Muscle layer of duodenum (tissue), 2 donors: Measurements from ENCODE around the gene SEPTIN6.
"Not testable (repeated sequence)": the region's sequence is repeated elsewhere in the genome, so short reads cannot be mapped to it uniquely, and the experiment has no call there.

Source experiments
- H3K27ac ChIP-seq: one replicate; pipeline ENCODE4 v1.7.0; 2013; ENCODE audit warnings: mild to moderate bottlenecking, low read length
- H3K27me3 ChIP-seq: one replicate; pipeline ENCODE4 v1.7.0; 2013; ENCODE audit warnings: low read depth, mild to moderate bottlenecking, control low read depth, low read length
- H3K36me3 ChIP-seq, 2 donors: one replicate each; pipeline ENCODE4 v1.7.0; 2013; ENCODE audit warnings: low read length in 2 of 2, control low read depth in 1 of 2, mild to moderate bottlenecking in 1 of 2; ENCODE audit not compliant: insufficient read depth in 2 of 2, control insufficient read depth in 1 of 2
- H3K4me1 ChIP-seq, 2 donors: one replicate each; pipeline ENCODE4 v1.7.0; 2013; ENCODE audit warnings: low read length in 2 of 2, mild to moderate bottlenecking in 2 of 2, control low read depth in 1 of 2, moderate library complexity in 1 of 2; ENCODE audit not compliant: insufficient read depth in 2 of 2, control insufficient read depth in 1 of 2
- H3K4me3 ChIP-seq, 2 donors: one replicate each; pipeline ENCODE4 v1.7.0; 2013; ENCODE audit warnings: low read length in 2 of 2, low read depth in 1 of 2, mild to moderate bottlenecking in 1 of 2
- H3K9me3 ChIP-seq, 2 donors: one replicate each; pipeline ENCODE4 v1.7.0; 2013; ENCODE audit warnings: low read length in 2 of 2, control low read depth in 1 of 2, mild to moderate bottlenecking in 1 of 2; ENCODE audit not compliant: control insufficient read depth in 1 of 2
- donor health status: healthy.

The SEPTIN6 gene

GRCh38 chrX:119669424-119670037, 23.4 kb downstream of the SEPTIN6 start:
- peak overlapping the region; percentile 60 for H3K27ac ChIP-seq
- H3K36me3 ChIP-seq = no peaks in the 10 kb centered on the region
- H3K27me3 ChIP-seq = no peaks in the 10 kb centered on the region
- H3K4me1 ChIP-seq = peaks cover 0 to 9% of the 10 kb centered on the region in 2 donors
- no peak overlapping the region for H3K4me3 ChIP-seq
- H3K9me3 ChIP-seq = no peaks in the 10 kb centered on the region

GRCh38 chrX:119667111-119667878, 25.7 kb downstream of the SEPTIN6 start:
- H3K36me3 ChIP-seq = peaks cover 0 to 5% of the 10 kb centered on the region in 2 donors

GRCh38 chrX:119664877-119665276, 28.1 kb downstream of the SEPTIN6 start:
- not testable (repeated sequence) for H3K27me3 ChIP-seq, H3K4me1 ChIP-seq, H3K27ac ChIP-seq, H3K9me3 ChIP-seq, H3K4me3 ChIP-seq, H3K36me3 ChIP-seq

More at GRCh38 chrX:119667111-119667878, 25.7 kb downstream of the SEPTIN6 start:
- peaks cover 0 to 9% of the 10 kb centered on the region in 2 donors for H3K4me1 ChIP-seq
- no peaks in the 10 kb centered on the region for H3K9me3 ChIP-seq
- H3K27me3 ChIP-seq = no peaks in the 10 kb centered on the region
- no peak overlapping the region for H3K27ac ChIP-seq
- H3K4me3 ChIP-seq = no peak overlapping the region

GRCh38 chrX:119661486-119661885, 31.5 kb downstream of the SEPTIN6 start:
- H3K27me3 ChIP-seq = no peaks in the 10 kb centered on the region
- peaks cover 0 to 9% of the 10 kb centered on the region in 2 donors for H3K36me3 ChIP-seq
- H3K4me3 ChIP-seq = no peak overlapping the region
- H3K27ac ChIP-seq = no peak overlapping the region
- H3K4me1 ChIP-seq = peaks cover 0 to 2% of the 10 kb centered on the region in 2 donors
- H3K9me3 ChIP-seq = no peaks in the 10 kb centered on the region

- Histone ChIP-seq H3K9me3 (no peaks in the 10 kb centered on the region), H3K4me3 (no peak overlapping the region), H3K27ac (no peak overlapping the region), H3K4me1 (no peaks in the 10 kb centered on the region), H3K36me3 (peaks cover 0 to 9% of the 10 kb centered on the region in 2 donors), H3K27me3 (no peaks in the 10 kb centered on the region)
Measured at GRCh38 chrX:119659522-119659921, 33.4 kb downstream of the SEPTIN6 start.

- no peaks in the 10 kb centered on the region for H3K27me3 ChIP-seq
- peaks cover 0 to 13% of the 10 kb centered on the region in 2 donors for H3K36me3 ChIP-seq
- H3K4me1 ChIP-seq = no peaks in the 10 kb centered on the region
- no peak overlapping the region for H3K27ac ChIP-seq
- no peaks in the 10 kb centered on the region for H3K9me3 ChIP-seq
- no peak overlapping the region for H3K4me3 ChIP-seq
Measured at GRCh38 chrX:119655125-119655524, 37.8 kb downstream of the SEPTIN6 start.

- H3K4me3 ChIP-seq = no peak overlapping the region
- H3K27me3 ChIP-seq = no peaks in the 10 kb centered on the region
- no peaks in the 10 kb centered on the region for H3K4me1 ChIP-seq
- peaks cover 0 to 17% of the 10 kb centered on the region in 2 donors for H3K36me3 ChIP-seq
- no peak overlapping the region for H3K27ac ChIP-seq
- no peaks in the 10 kb centered on the region for H3K9me3 ChIP-seq
Measured at GRCh38 chrX:119654112-119654531, 38.8 kb downstream of the SEPTIN6 start.

GRCh38 chrX:119648421-119648775, 44.6 kb downstream of the SEPTIN6 start:
- no peak overlapping the region for H3K4me3 ChIP-seq
- no peaks in the 10 kb centered on the region for H3K27me3 ChIP-seq
- peaks cover 0 to 17% of the 10 kb centered on the region in 2 donors for H3K36me3 ChIP-seq
- no peak overlapping the region for H3K27ac ChIP-seq
- no peaks in the 10 kb centered on the region for H3K9me3 ChIP-seq
- no peaks in the 10 kb centered on the region for H3K4me1 ChIP-seq

GRCh38 chrX:119647552-119648420, 45.2 kb downstream of the SEPTIN6 start:
- Histone ChIP-seq H3K9me3 (no peaks in the 10 kb centered on the region), H3K4me3 (no peak overlapping the region), H3K4me1 (no peaks in the 10 kb centered on the region), H3K36me3 (peaks cover 0 to 16% of the 10 kb centered on the region in 2 donors), H3K27ac (no peak overlapping the region), H3K27me3 (no peaks in the 10 kb centered on the region)

GRCh38 chrX:119647089-119647488, 45.9 kb downstream of the SEPTIN6 start:
- no peak overlapping the region for H3K27ac ChIP-seq
- no peak overlapping the region for H3K4me3 ChIP-seq
- no peaks in the 10 kb centered on the region for H3K9me3 ChIP-seq
- peaks cover 0 to 9% of the 10 kb centered on the region in 2 donors for H3K36me3 ChIP-seq
- H3K27me3 ChIP-seq = no peaks in the 10 kb centered on the region
- H3K4me1 ChIP-seq = no peaks in the 10 kb centered on the region

GRCh38 chrX:119646515-119646914, 46.5 kb downstream of the SEPTIN6 start:
- Histone ChIP-seq H3K27ac (no peak overlapping the region), H3K4me1 (no peaks in the 10 kb centered on the region), H3K9me3 (no peaks in the 10 kb centered on the region), H3K4me3 (no peak overlapping the region), H3K27me3 (no peaks in the 10 kb centered on the region), H3K36me3 (peaks cover 0 to 9% of the 10 kb centered on the region in 2 donors)
